ENCODE data around the gene SETD1A. TPM values are rescaled to one million over a fixed set of nuclear protein-coding genes. Genes with fewer than 3 reads are reported as not detected.
A peak's percentile ranks its signal among the peaks of the same experiment; 100 is the strongest.

The SETD1A gene
- total and polyA plus RNA-seq, 9 of the 15 experiments (the other 6 are each of a cell fraction or from before 2014, with no cell fraction given): 0.08 to 36.0 (median 4.2) TPM

DNA sequence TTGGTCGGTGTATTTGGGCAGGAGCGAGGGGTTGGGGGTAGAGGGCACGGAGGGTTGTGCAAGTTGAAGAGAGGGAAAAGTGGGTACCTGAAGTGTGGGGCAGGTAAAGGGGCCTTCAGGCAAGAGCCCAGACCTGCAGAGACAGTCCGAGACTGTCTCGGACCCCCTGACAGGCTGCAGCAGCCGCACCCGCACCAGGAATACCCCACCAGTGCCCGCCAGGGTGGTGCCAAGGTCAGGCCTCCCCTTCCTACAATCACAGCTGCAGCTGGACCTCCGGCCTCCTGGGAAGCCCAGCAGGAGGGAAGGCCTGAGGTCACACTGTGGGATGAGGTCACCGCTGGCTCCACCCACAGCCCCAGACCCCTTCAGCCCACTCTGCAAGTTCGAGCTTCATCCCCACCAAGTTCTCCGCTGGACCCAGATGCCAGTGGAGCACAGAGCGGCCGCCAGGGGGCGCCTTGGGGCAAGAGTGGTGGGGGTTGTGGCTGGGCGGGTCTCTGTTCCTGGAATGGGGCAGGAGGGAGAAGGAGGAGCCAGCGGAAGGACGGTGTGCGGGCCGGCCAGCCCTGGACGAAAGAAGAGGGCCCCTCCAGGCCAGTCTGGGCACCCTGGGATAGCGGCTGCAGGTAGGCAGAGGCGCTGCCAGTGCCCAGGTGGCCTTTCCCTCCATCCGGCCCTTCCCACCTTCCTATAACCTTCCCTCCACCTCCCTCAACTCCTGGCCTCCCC lies 27.3 kb downstream of the SETD1A start, which contains the start of gene HSD3B7 (continued):
- TF ChIP-seq, protein P1, sequence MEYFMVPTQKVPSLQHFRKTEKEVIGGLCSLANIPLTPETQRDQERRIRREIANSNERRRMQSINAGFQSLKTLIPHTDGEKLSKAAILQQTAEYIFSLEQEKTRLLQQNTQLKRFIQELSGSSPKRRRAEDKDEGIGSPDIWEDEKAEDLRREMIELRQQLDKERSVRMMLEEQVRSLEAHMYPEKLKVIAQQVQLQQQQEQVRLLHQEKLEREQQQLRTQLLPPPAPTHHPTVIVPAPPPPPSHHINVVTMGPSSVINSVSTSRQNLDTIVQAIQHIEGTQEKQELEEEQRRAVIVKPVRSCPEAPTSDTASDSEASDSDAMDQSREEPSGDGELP (CRISPR knock-in tag; IDR thresholded peaks at IDR 0.05; ENCODE audit: borderline replicate concordance): peak; percentile 7; the same call in 1 of the 2 replicates
- TF ChIP-seq RBFOX2 (IDR thresholded peaks at IDR 0.05; ENCODE audit: low read depth, low read length) (peak; percentile 61), DIDO1 (tag; IDR thresholded peaks at IDR 0.05; ENCODE audit: low read depth) (no peak), OTX1 (CRISPR knock-in tag; IDR thresholded peaks at IDR 0.05) (no peak; the same call in 1 of the 2 replicates), DPF2 (IDR thresholded peaks at IDR 0.05) (no peak), ETV5 (CRISPR knock-in tag; IDR thresholded peaks at IDR 0.05; ENCODE audit: low read depth) (no peak), ZNF121 (CRISPR knock-in tag; conservative IDR thresholded peaks at IDR 0.05) (no peak), NONO (IDR thresholded peaks at IDR 0.05; ENCODE audit: low read depth in 2 of 2, low read length in 1 of 2) (no peak), ZNF324 (CRISPR knock-in tag; IDR thresholded peaks at IDR 0.05) (no peak), KHSRP (IDR thresholded peaks at IDR 0.05) (no peak), SIN3A (IDR thresholded peaks at IDR 0.05; ENCODE audit: borderline replicate concordance in 2 of 2, control insufficient read depth in 1 of 2, low read depth in 2 of 2, low read length in 2 of 2) (0 out of 4 replicates have a peak, but pooled peaks of 1 of the 2 experiments have one; percentile 50), SP1 (CRISPR knock-in tag; IDR thresholded peaks at IDR 0.05) (peak; percentile 87), ZNF589 (CRISPR knock-in tag; IDR thresholded peaks at IDR 0.05; ENCODE audit: low read depth) (no peak), NCOA6 (IDR thresholded peaks at IDR 0.05) (no peak), ZBTB33 (CRISPR knock-in tag; IDR thresholded peaks at IDR 0.05) (0 out of 2 replicates have a peak, but pooled peaks have one; percentile 30), POLR2H (tag; IDR thresholded peaks at IDR 0.05; ENCODE audit: low read depth) (no peak), ATF3 (IDR thresholded peaks at IDR 0.05) (no peak), ATF3 (CRISPR knock-in tag; conservative IDR thresholded peaks at IDR 0.05) (no peak), KDM5B (IDR thresholded peaks at IDR 0.05; ENCODE audit: insufficient replicate concordance, low read depth, low read length) (peak; percentile 29)
- TF ChIP-seq, protein P2, sequence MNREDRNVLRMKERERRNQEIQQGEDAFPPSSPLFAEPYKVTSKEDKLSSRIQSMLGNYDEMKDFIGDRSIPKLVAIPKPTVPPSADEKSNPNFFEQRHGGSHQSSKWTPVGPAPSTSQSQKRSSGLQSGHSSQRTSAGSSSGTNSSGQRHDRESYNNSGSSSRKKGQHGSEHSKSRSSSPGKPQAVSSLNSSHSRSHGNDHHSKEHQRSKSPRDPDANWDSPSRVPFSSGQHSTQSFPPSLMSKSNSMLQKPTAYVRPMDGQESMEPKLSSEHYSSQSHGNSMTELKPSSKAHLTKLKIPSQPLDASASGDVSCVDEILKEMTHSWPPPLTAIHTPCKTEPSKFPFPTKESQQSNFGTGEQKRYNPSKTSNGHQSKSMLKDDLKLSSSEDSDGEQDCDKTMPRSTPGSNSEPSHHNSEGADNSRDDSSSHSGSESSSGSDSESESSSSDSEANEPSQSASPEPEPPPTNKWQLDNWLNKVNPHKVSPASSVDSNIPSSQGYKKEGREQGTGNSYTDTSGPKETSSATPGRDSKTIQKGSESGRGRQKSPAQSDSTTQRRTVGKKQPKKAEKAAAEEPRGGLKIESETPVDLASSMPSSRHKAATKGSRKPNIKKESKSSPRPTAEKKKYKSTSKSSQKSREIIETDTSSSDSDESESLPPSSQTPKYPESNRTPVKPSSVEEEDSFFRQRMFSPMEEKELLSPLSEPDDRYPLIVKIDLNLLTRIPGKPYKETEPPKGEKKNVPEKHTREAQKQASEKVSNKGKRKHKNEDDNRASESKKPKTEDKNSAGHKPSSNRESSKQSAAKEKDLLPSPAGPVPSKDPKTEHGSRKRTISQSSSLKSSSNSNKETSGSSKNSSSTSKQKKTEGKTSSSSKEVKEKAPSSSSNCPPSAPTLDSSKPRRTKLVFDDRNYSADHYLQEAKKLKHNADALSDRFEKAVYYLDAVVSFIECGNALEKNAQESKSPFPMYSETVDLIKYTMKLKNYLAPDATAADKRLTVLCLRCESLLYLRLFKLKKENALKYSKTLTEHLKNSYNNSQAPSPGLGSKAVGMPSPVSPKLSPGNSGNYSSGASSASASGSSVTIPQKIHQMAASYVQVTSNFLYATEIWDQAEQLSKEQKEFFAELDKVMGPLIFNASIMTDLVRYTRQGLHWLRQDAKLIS (CRISPR knock-in tag; IDR thresholded peaks at IDR 0.05): no peak
